B cell (primary cell): ENCODE data around the gene ZNF646. TPM values are rescaled to one million over a fixed set of nuclear protein-coding genes. Genes with fewer than 3 reads are reported as not detected.

Experiments used
- ATAC-seq: fragments of 200-7000 bp; cut with Tn5 transposase; one replicate; pipeline ENCODE4 v1.10.0; 2021; ENCODE audit warnings: low read depth, mild to moderate bottlenecking, moderate number of reproducible peaks, moderate library complexity
- CTCF ChIA-PET: fragments of 350-600 bp; sonication (Branson Sonifier 250); formaldehyde crosslinking; loops from one replicate; lab custom pipeline; 2021; ENCODE audit warnings: antibody characterized with exemption, inconsistent platforms; lab: Charles Lee
- POLR2A ChIA-PET: fragments of 350-600 bp; sonication (Branson Sonifier 250); formaldehyde crosslinking; loops from one replicate; lab custom pipeline; 2021; ENCODE audit warnings: antibody characterized with exemption; lab: Charles Lee
- DNase-seq: peaks from one replicate; pipeline ENCODE4 v3.0.0; 2013
- H2AFZ ChIP-seq: 2 replicates; pipeline ENCODE4 v1.6.1; 2012; ENCODE audit warnings: mild to moderate bottlenecking, low read depth, low read length; ENCODE audit not compliant: insufficient read depth, poor library complexity, severe bottlenecking
- H3K27ac ChIP-seq, 2 donors: 1 replicate in 1 of 2; 2 replicates in 1 of 2; pipeline ENCODE4 v1.5.1; 2012 to 2013; ENCODE audit warnings: low read length in 2 of 2, mild to moderate bottlenecking in 2 of 2, moderate library complexity in 1 of 2
- H3K27me3 ChIP-seq, 4 experiments: fragments of 200-600 bp in 1 of 4; sonication (generic) in 1 of 4; replicated peaks in 1 of 4; 1 replicate in 2 of 4; 2 replicates in 2 of 4; pipeline versions ENCODE4 v1.6.1 to v1.7.0; 2013 to 2016; ENCODE audit warnings: low read length in 3 of 4, mild to moderate bottlenecking in 2 of 4, mixed read lengths in 1 of 4, moderate library complexity in 1 of 4; ENCODE audit not compliant: insufficient read depth in 4 of 4, control insufficient read depth in 3 of 4; ENCODE audit errors: control extremely low read depth in 1 of 4
- H3K36me3 ChIP-seq, 2 experiments: replicated peaks in 1 of 2; 1 replicate in 1 of 2; 2 replicates in 1 of 2; pipeline versions ENCODE4 v1.6.1 to v1.7.1; 2013; ENCODE audit warnings: low read length in 1 of 2; ENCODE audit not compliant: insufficient read depth in 2 of 2, control insufficient read depth in 1 of 2; ENCODE audit errors: control extremely low read depth in 1 of 2, extremely low read depth in 1 of 2
- H3K4me1 ChIP-seq, 2 donors: fragments of 200-600 bp in 1 of 2; sonication (generic) in 1 of 2; 1 replicate in 1 of 2; 2 replicates in 1 of 2; pipeline versions ENCODE4 v1.5.1 to v1.6.1; 2013 to 2017; ENCODE audit warnings: low read length in 2 of 2; ENCODE audit not compliant: control insufficient read depth in 2 of 2, insufficient read depth in 2 of 2
- H3K4me2 ChIP-seq: replicated peaks from 2 replicates; pipeline ENCODE3; 2012; ENCODE audit warnings: mild to moderate bottlenecking, low read depth, low read length; ENCODE audit not compliant: poor library complexity, severe bottlenecking
- H3K4me3 ChIP-seq, 5 experiments: fragments of 200-600 bp in 1 of 5; sonication (generic) in 1 of 5; 1 replicate in 3 of 5; 2 replicates in 2 of 5; pipeline versions ENCODE4 v1.5.1 to v1.7.0; 2011 to 2016; ENCODE audit warnings: low read length in 4 of 5, mild to moderate bottlenecking in 4 of 5, low read depth in 2 of 5, control low read depth in 1 of 5, moderate library complexity in 1 of 5; ENCODE audit not compliant: insufficient read depth in 1 of 5; ENCODE audit errors: control extremely low read depth in 1 of 5, extremely low read depth in 1 of 5
- H3K79me2 ChIP-seq: fragments of 200-600 bp; sonication (generic); one replicate; pipeline ENCODE4 v1.6.0; 2016; ENCODE audit warnings: low read length; ENCODE audit not compliant: control insufficient read depth, insufficient read depth
- H3K9ac ChIP-seq: fragments of 200-600 bp; sonication (generic); 2 replicates; pipeline ENCODE4 v1.6.1; 2017; ENCODE audit warnings: mild to moderate bottlenecking, low read length, moderate library complexity
- H3K9me3 ChIP-seq, 3 donors: one replicate each; pipeline versions ENCODE4 v1.6.1 to v1.7.1; 2013; ENCODE audit warnings: low read length in 2 of 3; ENCODE audit not compliant: control insufficient read depth in 2 of 3, insufficient read depth in 1 of 3; ENCODE audit errors: control extremely low read depth in 1 of 3
- H4K20me1 ChIP-seq: 2 replicates; pipeline ENCODE4 v1.6.0; 2012; ENCODE audit warnings: mild to moderate bottlenecking, low read length; ENCODE audit not compliant: insufficient read depth, control insufficient read depth, poor library complexity, severe bottlenecking
- H3K27ac Mint-ChIP-seq: one replicate; pipeline ENCODE4 v1.8.0; 2021; ENCODE audit warnings: mixed read lengths
- H3K27me3 Mint-ChIP-seq: one replicate; pipeline ENCODE4 v1.8.0; 2021; ENCODE audit warnings: mixed read lengths
- H3K4me1 Mint-ChIP-seq: one replicate; pipeline ENCODE4 v1.8.0; 2021; ENCODE audit warnings: mixed read lengths
- H3K4me3 Mint-ChIP-seq: one replicate; pipeline ENCODE4 v1.8.0; 2021; ENCODE audit warnings: mixed read lengths
- H3K9me3 Mint-ChIP-seq: one replicate; pipeline ENCODE4 v1.8.0; 2022; ENCODE audit warnings: mixed read lengths; ENCODE audit not compliant: insufficient read depth
- EZH2 ChIP-seq: IDR thresholded peaks from 2 replicates; pipeline ENCODE4 v1.6.1; 2012; ENCODE audit warnings: borderline replicate concordance, low read depth, mild to moderate bottlenecking, moderate library complexity, low read length; ENCODE audit not compliant: insufficient read depth, poor library complexity, severe bottlenecking
- WGBS: methylation state at CpG from one replicate; pipeline ENCODE4 v1.1.5; 2013; ENCODE audit warnings: missing lambda C conversion rate; ENCODE audit not compliant: insufficient coverage; 5-methylcytosine and 5-hydroxymethylcytosine counted together
- intact Hi-C: fragments of 100-400 bp; cut with micrococcal nuclease; formaldehyde crosslinking; loops from one replicate; pipeline ENCODE4 v1.10.0; 2022
- polyA plus RNA-seq: library from polyadenylated mRNA; depleted of rRNA; stranded (reverse); fragments of >200 nt; gene quantifications from 2 replicates; pipeline ENCODE4 v1.2.3, GENCODE V29; 2012
- total RNA-seq, 2 donors: library from RNA; stranded (reverse); fragments of 120-200 nt in 1 of 2; gene quantifications; 1 replicate in 1 of 2; 2 replicates in 1 of 2; pipeline versions ENCODE4 v1.2.3 to v1.2.4, GENCODE V29; 2013 to 2022
- TF ChIP-seq, protein P1 (sequence below): fragments of 200-600 bp; IDR thresholded peaks from one replicate; pipeline ENCODE4 v1.8.0; 2022; ENCODE audit warnings: antibody characterized with exemption, mild to moderate bottlenecking

The ZNF646 gene
- total and polyA plus RNA-seq, 2 donors (not counting 1 experiment from before 2014, with no cell fraction given) = 14.7 to 45.9 TPM

DNA sequence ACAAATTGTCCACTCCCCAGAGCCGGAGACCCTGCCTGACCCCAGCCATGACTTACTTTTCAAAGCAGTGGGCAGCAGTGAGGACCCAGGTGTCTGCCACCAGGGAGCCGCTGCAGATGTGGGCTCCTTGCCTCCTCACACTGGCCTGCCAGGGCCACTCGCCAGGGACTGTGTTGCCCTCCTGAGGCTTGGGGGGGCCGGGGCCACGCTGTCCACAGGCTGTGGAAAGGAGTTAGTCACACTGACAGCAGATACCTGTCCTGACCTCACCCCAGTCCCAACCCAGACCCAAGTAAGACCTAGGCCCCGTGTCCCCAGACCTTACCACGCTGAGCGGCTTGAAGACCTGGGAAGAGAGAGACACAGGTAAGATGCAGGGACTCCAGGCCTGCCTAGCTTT is 13.3 kb downstream of the ZNF646 start:
- intact Hi-C loops = no loop called here
- Histone ChIP-seq H3K27me3 (no peaks in the 10 kb centered on the region), H3K27ac (no peak overlapping the region), H2AFZ (no peak overlapping the region), H3K4me1 (no peaks in the 10 kb centered on the region), H3K9ac (no peak overlapping the region), H3K79me2 (peaks cover 20% of the 10 kb centered on the region), H3K4me2 (no peak overlapping the region), H4K20me1 (peaks cover 19% of the 10 kb centered on the region), H3K36me3 (peaks cover 0 to 18% of the 10 kb centered on the region in 2 experiments), H3K9me3 (no peaks in the 10 kb centered on the region), H3K4me3 (no peak overlapping the region)
- CTCF ChIA-PET = no interaction called here
- TF ChIP-seq, protein P1, sequence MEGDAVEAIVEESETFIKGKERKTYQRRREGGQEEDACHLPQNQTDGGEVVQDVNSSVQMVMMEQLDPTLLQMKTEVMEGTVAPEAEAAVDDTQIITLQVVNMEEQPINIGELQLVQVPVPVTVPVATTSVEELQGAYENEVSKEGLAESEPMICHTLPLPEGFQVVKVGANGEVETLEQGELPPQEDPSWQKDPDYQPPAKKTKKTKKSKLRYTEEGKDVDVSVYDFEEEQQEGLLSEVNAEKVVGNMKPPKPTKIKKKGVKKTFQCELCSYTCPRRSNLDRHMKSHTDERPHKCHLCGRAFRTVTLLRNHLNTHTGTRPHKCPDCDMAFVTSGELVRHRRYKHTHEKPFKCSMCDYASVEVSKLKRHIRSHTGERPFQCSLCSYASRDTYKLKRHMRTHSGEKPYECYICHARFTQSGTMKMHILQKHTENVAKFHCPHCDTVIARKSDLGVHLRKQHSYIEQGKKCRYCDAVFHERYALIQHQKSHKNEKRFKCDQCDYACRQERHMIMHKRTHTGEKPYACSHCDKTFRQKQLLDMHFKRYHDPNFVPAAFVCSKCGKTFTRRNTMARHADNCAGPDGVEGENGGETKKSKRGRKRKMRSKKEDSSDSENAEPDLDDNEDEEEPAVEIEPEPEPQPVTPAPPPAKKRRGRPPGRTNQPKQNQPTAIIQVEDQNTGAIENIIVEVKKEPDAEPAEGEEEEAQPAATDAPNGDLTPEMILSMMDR = no peak
- no peak for TF ChIP-seq EZH2
- POLR2A ChIA-PET = interaction anchor here (0.7 kb wide), 1 partner anchor 133 kb away, joined by 3 read pairs; no protein-coding TSS in a partner anchor
- Mint-ChIP-seq H3K4me3 (no peak overlapping the region), H3K4me1 (peaks cover 1% of the 10 kb centered on the region), H3K9me3 (no peaks in the 10 kb centered on the region), H3K27me3 (no peaks in the 10 kb centered on the region), H3K27ac (no peak overlapping the region)
- 96% methylated on average over 5 of the region's 8 CpGs for WGBS
- ATAC-seq = no peak
- DNase-seq = no peak

DNA sequence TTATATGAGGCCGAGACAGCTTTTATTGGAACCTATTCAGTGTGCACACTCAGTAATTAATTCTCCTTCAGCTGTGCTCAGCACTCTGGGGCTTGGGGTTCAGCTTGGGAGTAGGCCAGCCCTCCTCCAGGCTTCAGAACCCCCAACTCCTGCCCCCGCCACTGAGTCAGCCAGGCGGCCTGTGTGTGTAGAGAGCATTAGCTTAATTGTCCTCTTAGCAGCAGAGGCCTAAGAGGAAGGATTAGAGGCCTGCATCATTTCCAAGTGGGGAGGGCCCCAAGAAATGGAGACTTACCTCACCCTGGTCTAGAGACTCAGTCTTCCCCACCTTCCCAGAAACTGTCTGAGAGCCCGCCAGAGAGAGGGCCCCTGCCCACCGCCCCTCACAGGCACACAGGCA is 13.7 kb downstream of the ZNF646 start:
- Mint-ChIP-seq H3K4me1 (peaks cover 4% of the 10 kb centered on the region), H3K9me3 (no peaks in the 10 kb centered on the region), H3K27me3 (no peaks in the 10 kb centered on the region), H3K4me3 (no peak overlapping the region), H3K27ac (no peak overlapping the region)
- ATAC-seq (no peak), DNase-seq (no peak)
- H3K4me3 ChIP-seq = no peak overlapping the region
- H3K9me3 ChIP-seq = no peaks in the 10 kb centered on the region
- H4K20me1 ChIP-seq = peaks cover 14% of the 10 kb centered on the region
- TF ChIP-seq, protein P1 = no peak
- TF ChIP-seq EZH2 = no peak
- no peak overlapping the region for H3K9ac ChIP-seq
- intact Hi-C loops = no loop called here
- H2AFZ ChIP-seq = no peak overlapping the region
- peaks cover 15% of the 10 kb centered on the region for H3K79me2 ChIP-seq
- no CpG with 5 or more reads among the region's 5 CpGs for WGBS
- H3K27me3 ChIP-seq = no peaks in the 10 kb centered on the region
- peaks cover 0 to 2% of the 10 kb centered on the region in 2 donors for H3K4me1 ChIP-seq
- H3K36me3 ChIP-seq = peaks cover 0 to 18% of the 10 kb centered on the region in 2 experiments
- ChIA-PET CTCF (no interaction called here), POLR2A (interaction anchor here (0.6 to 0.7 kb wide), 2 partner anchors 132 to 160 kb away, joined by 3 to 4 read pairs; no protein-coding TSS in a partner anchor)
- H3K4me2 ChIP-seq = no peak overlapping the region
- H3K27ac ChIP-seq = no peak overlapping the region
